ENCODE measurements around the gene SOX13.

SOX13 gene

DNA sequence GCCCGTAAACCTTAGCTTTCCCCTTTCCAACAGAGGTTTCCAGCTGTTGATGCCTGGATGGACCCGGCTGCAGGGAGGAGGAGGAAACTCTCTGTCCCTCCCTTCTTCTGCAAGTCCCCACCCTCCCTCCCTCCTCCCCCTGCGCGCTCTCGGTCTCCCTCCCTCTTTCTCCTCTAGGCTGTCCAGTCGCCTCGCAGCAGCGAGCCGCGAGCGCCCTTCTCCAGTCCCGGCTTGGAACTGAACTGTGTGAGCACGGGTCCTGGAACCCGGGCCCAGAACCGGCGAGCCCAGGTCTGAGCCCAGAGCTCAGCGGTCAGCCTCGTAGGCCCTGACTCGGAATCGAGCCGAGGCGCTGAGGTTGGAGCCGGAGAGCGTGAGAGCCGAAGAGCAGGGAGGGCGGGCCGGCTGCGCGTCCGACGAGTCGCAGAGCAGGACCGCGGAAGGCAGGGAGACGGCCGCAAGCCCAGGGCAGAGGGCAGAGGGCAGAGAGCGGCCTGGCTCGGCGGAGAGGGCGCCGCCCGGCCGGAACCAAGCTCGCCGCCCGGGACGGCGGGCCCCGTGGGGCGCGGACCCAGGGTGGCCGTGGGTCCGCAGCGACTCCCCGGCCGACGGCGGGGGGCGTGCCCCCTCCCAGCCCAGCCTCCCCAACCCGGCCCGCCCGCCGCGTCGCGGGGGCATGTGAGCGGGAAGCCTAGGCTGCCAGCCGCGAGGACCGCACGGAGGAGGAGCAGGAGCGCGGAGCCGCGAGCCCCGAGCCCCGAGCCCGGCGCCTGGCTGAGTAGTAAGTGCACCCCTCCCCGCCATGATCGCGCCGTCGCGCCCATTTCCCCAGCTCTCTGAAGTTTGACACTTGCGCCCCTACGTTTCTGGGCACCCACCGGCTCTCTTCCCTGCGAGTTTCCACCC is at the start of gene SOX13:
Gene SOX13, plus strand, starts transcription at position 185 of the 906 bp plus-strand sequence. CDS start 39,801 bp downstream, outside the sequence.
- no peak for FAIRE-seq
- TF ChIP-seq POLR2A (IDR thresholded peaks at IDR 0.05; ENCODE audit: low read depth, low read length), result peak; percentile 97
- peak; percentile 88 for DNase-seq (ENCODE audit: insufficient read length, low spot score)

- no peak for FAIRE-seq
- no peak for DNase-seq (ENCODE audit: insufficient read length, low spot score)
- TF ChIP-seq POLR2A (IDR thresholded peaks at IDR 0.05; ENCODE audit: low read depth, low read length), result no peak
Measured at GRCh38 chr1:204025917-204026707, 46.8 kb upstream of the SOX13 start.

- FAIRE-seq (no peak), DNase-seq (ENCODE audit: insufficient read length, low spot score) (no peak)
- TF ChIP-seq POLR2A (IDR thresholded peaks at IDR 0.05; ENCODE audit: low read depth, low read length), result no peak
Measured at GRCh38 chr1:204027446-204027845, 45.5 kb upstream of the SOX13 start.

DNA sequence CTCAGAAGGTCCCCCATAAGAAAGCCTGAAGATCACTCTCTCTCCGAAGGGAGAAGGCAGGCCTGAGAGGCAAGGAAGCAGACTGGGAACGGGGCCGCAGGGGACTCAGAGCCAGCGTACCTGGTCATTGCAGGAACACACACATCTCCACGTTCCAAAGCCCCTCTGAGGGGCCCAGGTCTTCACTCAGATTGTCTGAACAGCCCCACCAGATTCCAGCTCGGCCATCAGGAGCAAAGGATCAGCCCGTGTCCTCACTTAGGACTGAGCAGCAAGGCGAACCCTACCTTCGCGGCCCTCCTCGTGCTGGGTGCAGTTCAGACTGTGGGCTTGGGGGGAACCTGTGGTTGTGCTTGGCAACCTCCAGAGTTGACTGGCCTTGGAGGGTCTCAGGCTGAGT is 43.9 kb upstream of the SOX13 start:
- FAIRE-seq (no peak), DNase-seq (ENCODE audit: insufficient read length, low spot score) (no peak)
- TF ChIP-seq POLR2A (IDR thresholded peaks at IDR 0.05; ENCODE audit: low read depth, low read length), result no peak

DNA sequence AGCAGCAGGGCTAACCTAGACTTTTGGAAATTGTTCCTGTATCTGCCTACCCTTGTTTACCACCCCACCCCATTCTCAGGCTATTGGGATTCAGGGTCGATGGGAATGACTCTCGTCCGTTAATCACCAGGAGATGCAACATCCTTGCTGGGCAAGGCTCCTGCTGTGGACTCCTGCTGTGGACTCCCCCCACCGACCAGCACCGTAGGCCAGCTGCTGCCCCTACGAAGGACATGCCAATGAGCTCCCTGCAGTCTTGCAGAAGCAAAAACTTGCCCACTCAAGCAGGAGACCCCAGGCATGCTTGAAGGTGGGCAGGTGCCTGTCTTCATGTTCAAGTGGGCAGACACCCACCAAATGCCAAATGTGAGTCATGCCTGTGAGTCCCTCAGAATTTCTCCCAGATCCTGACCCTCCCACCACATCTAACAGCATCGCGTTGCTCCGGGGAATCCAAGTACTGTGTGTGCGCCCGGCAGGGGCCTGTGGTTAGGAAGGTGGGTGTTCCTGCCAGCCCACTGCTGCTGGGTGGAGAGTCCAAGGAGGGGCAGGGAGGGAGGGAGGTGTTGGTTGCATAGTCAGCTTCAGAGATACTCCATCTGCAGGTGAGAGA is 41.7 kb upstream of the SOX13 start:
- FAIRE-seq, result no peak
- no peak for DNase-seq (ENCODE audit: insufficient read length, low spot score)
- no peak for TF ChIP-seq POLR2A (IDR thresholded peaks at IDR 0.05; ENCODE audit: low read depth, low read length)

- FAIRE-seq, result no peak
- TF ChIP-seq POLR2A (IDR thresholded peaks at IDR 0.05; ENCODE audit: low read depth, low read length), result no peak
- DNase-seq (ENCODE audit: insufficient read length, low spot score), result peak; percentile 22
Measured at GRCh38 chr1:204032642-204033235, 40.2 kb upstream of the SOX13 start.

GRCh38 chr1:204033306-204033705 is 39.6 kb upstream of the SOX13 start:
- DNase-seq (ENCODE audit: insufficient read length, low spot score), result no peak
- TF ChIP-seq POLR2A (IDR thresholded peaks at IDR 0.05; ENCODE audit: low read depth, low read length), result no peak
- FAIRE-seq, result no peak

GRCh38 chr1:204036882-204037655 is 35.8 kb upstream of the SOX13 start:
- FAIRE-seq (no peak), DNase-seq (ENCODE audit: insufficient read length, low spot score) (no peak)
- no peak for TF ChIP-seq POLR2A (IDR thresholded peaks at IDR 0.05; ENCODE audit: low read depth, low read length)

- DNase-seq (ENCODE audit: insufficient read length, low spot score), result no peak
- TF ChIP-seq POLR2A (IDR thresholded peaks at IDR 0.05; ENCODE audit: low read depth, low read length), result no peak
- FAIRE-seq, result no peak
Measured at GRCh38 chr1:204041232-204041767, 31.6 kb upstream of the SOX13 start.

DNA sequence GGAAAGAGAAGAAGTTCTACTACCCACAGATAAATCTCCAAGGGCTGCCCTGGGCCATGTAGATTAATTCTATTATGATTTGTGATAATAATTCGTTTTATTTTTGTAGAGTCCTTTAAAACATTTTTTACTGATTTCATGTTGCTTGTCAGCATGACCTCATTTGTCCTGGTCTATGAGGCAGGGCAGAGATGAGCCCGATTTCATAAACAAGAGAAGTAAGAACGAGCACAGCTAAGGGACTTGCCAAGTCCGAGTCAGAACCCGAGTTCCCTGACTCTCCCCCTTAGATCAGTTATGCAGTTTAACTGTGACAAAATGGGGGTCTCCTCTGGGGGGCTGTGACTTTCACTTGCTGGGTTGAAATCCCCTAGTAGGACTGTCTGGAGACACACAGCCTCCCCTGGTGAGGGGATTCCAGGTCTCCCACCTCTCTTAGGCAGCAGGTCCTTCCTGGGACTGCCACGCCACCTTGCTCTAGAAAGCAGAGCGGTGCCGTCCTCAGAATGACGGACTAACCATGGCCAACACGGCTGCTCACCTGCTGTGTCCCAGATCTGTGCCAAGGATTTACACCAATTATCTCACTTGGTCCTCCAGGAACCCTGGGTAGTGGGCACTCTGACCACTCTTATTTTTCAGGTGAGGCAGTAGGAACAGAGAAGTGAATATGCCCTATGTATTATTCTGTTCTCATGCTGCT is 31.0 kb upstream of the SOX13 start:
- no peak for FAIRE-seq

GRCh38 chr1:204042516-204042915 is 30.4 kb upstream of the SOX13 start:
- TF ChIP-seq POLR2A (IDR thresholded peaks at IDR 0.05; ENCODE audit: low read depth, low read length), result no peak
- FAIRE-seq, result no peak
- no peak for DNase-seq (ENCODE audit: insufficient read length, low spot score)

More for the DNA sequence above, 31.0 kb upstream of the SOX13 start:
- no peak for DNase-seq (ENCODE audit: insufficient read length, low spot score)
- TF ChIP-seq POLR2A (IDR thresholded peaks at IDR 0.05; ENCODE audit: low read depth, low read length), result no peak

DNA sequence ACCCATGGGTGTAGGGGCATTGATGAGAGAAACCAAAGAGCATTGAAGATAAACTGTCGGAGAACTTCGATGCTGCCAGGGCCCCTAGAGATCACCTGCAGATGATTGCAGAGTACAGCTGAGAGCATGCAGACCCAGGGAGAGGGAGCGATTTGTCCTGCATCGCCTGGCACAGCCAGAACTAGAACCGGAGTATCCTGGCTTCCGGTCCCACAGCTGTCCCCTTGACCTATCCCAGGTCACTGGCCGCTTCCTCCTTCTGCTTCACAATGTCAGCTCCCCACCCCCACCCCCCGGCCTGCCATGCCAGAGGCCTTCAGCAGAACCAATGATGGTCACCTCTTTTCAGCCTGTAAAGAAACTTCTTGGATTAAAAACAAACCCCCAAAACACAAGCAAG is 29.2 kb upstream of the SOX13 start:
- no peak for FAIRE-seq

More for the DNA sequence above, 29.2 kb upstream of the SOX13 start:
- no peak for TF ChIP-seq POLR2A (IDR thresholded peaks at IDR 0.05; ENCODE audit: low read depth, low read length)
- DNase-seq (ENCODE audit: insufficient read length, low spot score), result no peak

All from H54 (cell line).